ENCODE results near the gene TTYH3.

DNA sequence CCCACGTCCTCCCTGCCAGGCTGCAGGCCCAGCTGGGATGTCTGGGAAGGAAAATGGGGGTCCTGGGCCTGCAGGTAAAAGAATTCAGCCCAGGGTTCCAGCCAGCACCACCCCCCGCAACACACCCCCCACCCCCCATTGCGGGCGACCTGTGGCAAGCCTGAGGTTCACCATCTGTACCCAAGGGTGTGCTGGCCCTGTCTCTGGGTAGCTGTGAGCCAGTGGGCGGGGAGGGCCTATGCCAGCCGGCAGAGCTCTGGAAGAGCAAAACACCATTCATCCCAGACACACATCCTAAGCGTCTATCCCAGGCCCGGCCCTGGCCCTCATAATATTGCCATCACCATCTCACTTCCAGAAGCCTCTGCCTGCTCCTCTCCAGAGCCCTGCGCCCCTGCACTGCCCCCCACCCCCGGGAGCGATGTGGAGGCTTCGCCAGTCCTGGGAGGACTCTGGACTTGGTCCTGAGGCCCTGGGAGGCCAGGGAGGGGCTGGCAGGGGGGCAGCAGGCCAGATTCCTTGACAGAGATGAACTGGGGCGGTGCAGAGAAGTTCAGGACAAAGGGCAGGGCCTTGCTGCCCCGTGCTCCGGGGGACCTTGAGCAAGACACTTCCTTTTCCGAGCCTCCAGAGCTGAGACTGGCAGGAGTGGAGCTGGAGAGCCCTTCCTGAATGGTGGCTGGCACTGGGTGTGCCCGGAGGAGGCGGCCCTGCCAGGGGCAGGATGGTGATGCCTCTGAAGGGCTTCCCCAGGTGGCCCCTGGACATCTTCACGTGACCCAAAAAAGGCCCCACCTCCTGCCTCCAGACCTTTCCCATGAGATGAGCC lies 8.7 kb upstream of the TTYH3 start:
- no peak for TF ChIP-seq GATA2 (IDR thresholded peaks at IDR 0.05; ENCODE audit: low read depth, low read length)
- TF ChIP-seq GATA3 (IDR thresholded peaks at IDR 0.05; ENCODE audit: low read depth, low read length), result no peak
